NT2/D1 (cell line): ENCODE data around the gene KCTD2.
"Not testable (repeated sequence)": the region's sequence is repeated elsewhere in the genome, so short reads cannot be mapped to it uniquely, and the experiment has no call there.

ENCODE experiments used
- DNase-seq: peaks from one replicate; pipeline ENCODE4 v3.0.0-alpha.2; 2011; ENCODE audit warnings: low read depth, low spot score
- H3K27me3 ChIP-seq: 2 replicates; pipeline ENCODE4 v1.6.0; 2011; ENCODE audit warnings: mild to moderate bottlenecking; ENCODE audit not compliant: insufficient read length, insufficient read depth
- H3K36me3 ChIP-seq: 2 replicates; pipeline ENCODE4 v1.6.1; 2011; ENCODE audit warnings: mild to moderate bottlenecking, low read length, mixed read lengths; ENCODE audit not compliant: insufficient read depth, insufficient read length
- H3K4me1 ChIP-seq: 2 replicates; pipeline ENCODE4 v1.5.1; 2011; ENCODE audit not compliant: insufficient read depth, insufficient read length
- H3K4me3 ChIP-seq: 2 replicates; pipeline ENCODE4 v1.5.1; 2011; ENCODE audit warnings: low read depth; ENCODE audit not compliant: insufficient read length
- H3K9ac ChIP-seq: 2 replicates; pipeline ENCODE4 v1.6.0; 2011; ENCODE audit warnings: low read depth; ENCODE audit not compliant: insufficient read length
- H3K9me3 ChIP-seq: 2 replicates; pipeline ENCODE4 v1.5.1; 2011; ENCODE audit warnings: mild to moderate bottlenecking, low read length; ENCODE audit not compliant: insufficient read depth
- SUZ12 ChIP-seq: IDR thresholded peaks from 2 replicates; pipeline ENCODE4 v1.6.1; 2011; ENCODE audit not compliant: insufficient read length, insufficient read depth; ENCODE audit errors: extremely low read depth
- YY1 ChIP-seq: IDR thresholded peaks from 2 replicates; pipeline ENCODE4 v1.6.1; 2011; ENCODE audit not compliant: insufficient read length, insufficient read depth
- ZNF274 ChIP-seq: IDR thresholded peaks from 2 replicates; pipeline ENCODE4 v1.6.1; 2011; ENCODE audit warnings: mild to moderate bottlenecking, low read depth, low read length

KCTD2 gene

DNA sequence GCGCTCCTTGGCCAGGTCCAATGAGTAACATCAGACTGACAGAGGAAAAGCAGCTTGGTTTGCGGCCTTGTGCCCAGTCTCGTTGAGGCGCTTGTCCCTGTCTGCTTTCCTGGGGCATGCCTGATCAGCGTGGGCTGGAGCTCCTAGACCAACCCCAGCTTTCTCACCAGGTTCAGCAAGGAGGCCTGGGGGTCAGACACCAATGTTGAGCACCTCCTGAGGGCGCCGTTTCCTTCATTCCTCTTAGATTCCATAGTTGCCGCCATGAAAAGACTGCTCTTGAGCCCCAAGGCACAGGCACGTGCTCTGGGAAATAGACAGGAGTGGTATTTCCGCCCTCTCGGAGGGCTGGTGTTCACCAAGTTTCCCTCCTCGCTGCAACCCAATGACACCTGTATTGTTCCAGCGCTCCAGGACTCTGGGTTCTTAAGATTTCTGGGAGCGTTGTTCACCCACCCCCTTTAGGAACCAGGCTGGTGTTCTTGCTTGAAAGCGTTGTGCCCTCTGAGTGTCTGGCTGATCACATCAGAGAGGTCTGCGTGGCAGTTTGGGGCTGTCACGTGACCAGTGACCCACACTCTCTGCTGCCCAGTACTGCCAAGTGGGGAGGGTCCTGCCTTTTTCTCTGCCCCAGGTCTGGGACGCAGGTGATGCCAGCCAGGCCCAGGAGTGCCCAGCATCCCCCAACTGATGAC is 18.0 kb downstream of the KCTD2 start:
- Histone ChIP-seq H3K27me3 (no peaks in the 10 kb centered on the region), H3K4me1 (peaks cover 2% of the 10 kb centered on the region), H3K4me3 (no peak overlapping the region), H3K36me3 (peaks cover 57% of the 10 kb centered on the region), H3K9ac (no peak overlapping the region), H3K9me3 (no peaks in the 10 kb centered on the region)
- no peak for TF ChIP-seq SUZ12
- TF ChIP-seq YY1 = no peak
- TF ChIP-seq ZNF274 = no peak
- DNase-seq = no peak

- Histone ChIP-seq H3K36me3 (peaks cover 50% of the 10 kb centered on the region), H3K4me1 (peaks cover 2% of the 10 kb centered on the region), H3K4me3 (no peak overlapping the region), H3K9me3 (no peaks in the 10 kb centered on the region), H3K27me3 (no peaks in the 10 kb centered on the region), H3K9ac (no peak overlapping the region)
- TF ChIP-seq SUZ12 = no peak
- no peak for TF ChIP-seq ZNF274
- TF ChIP-seq YY1 = no peak
- no peak for DNase-seq
Observed at GRCh38 chr17:75065562-75066151, 18.6 kb downstream of the KCTD2 start.

- no peak overlapping the region for H3K9ac ChIP-seq
Observed at GRCh38 chr17:75067856-75068255, 20.8 kb downstream of the KCTD2 start.

GRCh38 chr17:75068750-75069149 is 21.7 kb downstream of the KCTD2 start:
- TF ChIP-seq ZNF274 (no peak), SUZ12 (no peak)
- H3K9me3 ChIP-seq = no peaks in the 10 kb centered on the region

More at GRCh38 chr17:75067856-75068255, 20.8 kb downstream of the KCTD2 start:
- TF ChIP-seq YY1 = no peak
- no peak for TF ChIP-seq ZNF274
- no peak for TF ChIP-seq SUZ12
- Histone ChIP-seq H3K27me3 (no peaks in the 10 kb centered on the region), H3K4me1 (peaks cover 2% of the 10 kb centered on the region), H3K4me3 (no peak overlapping the region), H3K9me3 (no peaks in the 10 kb centered on the region), H3K36me3 (peaks cover 28% of the 10 kb centered on the region)
- no peak for DNase-seq

GRCh38 chr17:75069783-75070182 is 22.8 kb downstream of the KCTD2 start:
- Histone ChIP-seq H3K36me3 (peaks cover 9% of the 10 kb centered on the region), H3K4me3 (no peak overlapping the region), H3K9me3 (no peaks in the 10 kb centered on the region), H3K9ac (no peak overlapping the region), H3K27me3 (no peaks in the 10 kb centered on the region), H3K4me1 (peaks cover 9% of the 10 kb centered on the region)
- no peak for DNase-seq
- TF ChIP-seq YY1 = no peak

More at GRCh38 chr17:75068750-75069149, 21.7 kb downstream of the KCTD2 start:
- H3K36me3 ChIP-seq = peaks cover 19% of the 10 kb centered on the region
- no peak overlapping the region for H3K4me3 ChIP-seq
- H3K27me3 ChIP-seq = no peaks in the 10 kb centered on the region
- H3K9ac ChIP-seq = no peak overlapping the region
- peaks cover 3% of the 10 kb centered on the region for H3K4me1 ChIP-seq
- no peak for DNase-seq

GRCh38 chr17:75071478-75072271 is 24.6 kb downstream of the KCTD2 start:
- not testable (repeated sequence) for H3K9me3 ChIP-seq, H3K9ac ChIP-seq, H3K4me3 ChIP-seq, H3K36me3 ChIP-seq, DNase-seq, H3K27me3 ChIP-seq
- H3K4me1 ChIP-seq = peaks cover 11% of the 10 kb centered on the region

DNA sequence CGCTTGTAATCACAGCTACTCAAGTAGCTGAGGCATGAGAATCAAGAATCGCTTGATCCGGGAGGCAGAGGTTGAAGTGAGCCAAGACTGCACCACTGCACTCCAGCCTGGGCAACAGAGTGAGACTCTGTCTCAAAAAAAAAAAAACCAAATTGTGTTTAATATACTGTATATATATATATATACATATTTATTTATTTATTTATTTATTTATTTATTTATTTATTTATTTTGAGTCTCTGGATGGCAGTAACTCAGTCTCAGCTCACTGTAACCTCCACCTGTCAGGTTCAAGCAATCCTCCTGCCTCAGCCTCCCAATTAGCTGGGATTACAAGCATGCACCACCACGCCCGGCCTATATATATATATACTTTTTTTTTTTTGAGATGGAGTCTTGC is 25.9 kb downstream of the KCTD2 start:
- peaks cover 22% of the 10 kb centered on the region for H3K4me1 ChIP-seq
- not testable (repeated sequence) for DNase-seq, H3K27me3 ChIP-seq, H3K9ac ChIP-seq, H3K9me3 ChIP-seq, H3K4me3 ChIP-seq, H3K36me3 ChIP-seq
